ENCODE data around the gene BBS9.
"Not testable (repeated sequence)": the region's sequence is repeated elsewhere in the genome, so short reads cannot be mapped to it uniquely, and the experiment has no call there.

Gene BBS9

GRCh38 chr7:33201821-33202220, 72.5 kb downstream of the BBS9 start:
- no peak for TF ChIP-seq POLR2A (IDR thresholded peaks at IDR 0.05; ENCODE audit: low read depth, low read length)
- no peak for TF ChIP-seq TAF1 (IDR thresholded peaks at IDR 0.05; ENCODE audit: borderline replicate concordance, low read depth, low read length)
- TF ChIP-seq POLR2AphosphoS5 (IDR thresholded peaks at IDR 0.05; ENCODE audit: low read depth, low read length): no peak
- no peak for FAIRE-seq
- no peak for DNase-seq (ENCODE audit: insufficient read length)

- FAIRE-seq (no peak), DNase-seq (ENCODE audit: insufficient read length) (no peak)
- TF ChIP-seq TAF1 (IDR thresholded peaks at IDR 0.05; ENCODE audit: borderline replicate concordance, low read depth, low read length): no peak
- no peak for TF ChIP-seq POLR2AphosphoS5 (IDR thresholded peaks at IDR 0.05; ENCODE audit: low read depth, low read length)
- no peak for TF ChIP-seq POLR2A (IDR thresholded peaks at IDR 0.05; ENCODE audit: low read depth, low read length)
These were observed 81.6 kb downstream of the BBS9 start for GRCh38 chr7:33210958-33211357.

- DNase-seq (ENCODE audit: insufficient read length) (no peak), FAIRE-seq (no peak)
- TF ChIP-seq TAF1 (IDR thresholded peaks at IDR 0.05; ENCODE audit: borderline replicate concordance, low read depth, low read length): no peak
- no peak for TF ChIP-seq POLR2AphosphoS5 (IDR thresholded peaks at IDR 0.05; ENCODE audit: low read depth, low read length)
- no peak for TF ChIP-seq POLR2A (IDR thresholded peaks at IDR 0.05; ENCODE audit: low read depth, low read length)
These were observed 82.8 kb downstream of the BBS9 start for GRCh38 chr7:33212144-33212543.

- TF ChIP-seq TAF1 (IDR thresholded peaks at IDR 0.05; ENCODE audit: borderline replicate concordance, low read depth, low read length) (no peak), POLR2AphosphoS5 (IDR thresholded peaks at IDR 0.05; ENCODE audit: low read depth, low read length) (no peak), POLR2A (IDR thresholded peaks at IDR 0.05; ENCODE audit: low read depth, low read length) (no peak)
- no peak for DNase-seq (ENCODE audit: insufficient read length)
- no peak for FAIRE-seq
These were observed 86.6 kb downstream of the BBS9 start for GRCh38 chr7:33215992-33216391.

GRCh38 chr7:33217595-33217994, 88.2 kb downstream of the BBS9 start:
- TF ChIP-seq POLR2AphosphoS5 (IDR thresholded peaks at IDR 0.05; ENCODE audit: low read depth, low read length) (no peak), TAF1 (IDR thresholded peaks at IDR 0.05; ENCODE audit: borderline replicate concordance, low read depth, low read length) (no peak), POLR2A (IDR thresholded peaks at IDR 0.05; ENCODE audit: low read depth, low read length) (no peak)
- DNase-seq (ENCODE audit: insufficient read length) (no peak), FAIRE-seq (no peak)

- not testable (repeated sequence) for DNase-seq (ENCODE audit: insufficient read length); FAIRE-seq
These were observed 89.6 kb downstream of the BBS9 start for GRCh38 chr7:33218841-33219535.

- TF ChIP-seq POLR2A (IDR thresholded peaks at IDR 0.05; ENCODE audit: low read depth, low read length): no peak
- DNase-seq (ENCODE audit: insufficient read length) (no peak), FAIRE-seq (no peak)
These were observed 90.9 kb downstream of the BBS9 start for GRCh38 chr7:33220231-33220630.

GRCh38 chr7:33221390-33221789, 92.0 kb downstream of the BBS9 start:
- DNase-seq (ENCODE audit: insufficient read length) (no peak), FAIRE-seq (no peak)
- no peak for TF ChIP-seq TAF1 (IDR thresholded peaks at IDR 0.05; ENCODE audit: borderline replicate concordance, low read depth, low read length)
- no peak for TF ChIP-seq POLR2A (IDR thresholded peaks at IDR 0.05; ENCODE audit: low read depth, low read length)
- TF ChIP-seq POLR2AphosphoS5 (IDR thresholded peaks at IDR 0.05; ENCODE audit: low read depth, low read length): no peak

GRCh38 chr7:33232632-33233145, 103.3 kb downstream of the BBS9 start:
- no peak for DNase-seq (ENCODE audit: insufficient read length)
- FAIRE-seq: no peak
- TF ChIP-seq POLR2A (IDR thresholded peaks at IDR 0.05; ENCODE audit: low read depth, low read length) (no peak), TAF1 (IDR thresholded peaks at IDR 0.05; ENCODE audit: borderline replicate concordance, low read depth, low read length) (no peak), POLR2AphosphoS5 (IDR thresholded peaks at IDR 0.05; ENCODE audit: low read depth, low read length) (no peak)

- no peak for TF ChIP-seq TAF1 (IDR thresholded peaks at IDR 0.05; ENCODE audit: borderline replicate concordance, low read depth, low read length)
- TF ChIP-seq POLR2AphosphoS5 (IDR thresholded peaks at IDR 0.05; ENCODE audit: low read depth, low read length): no peak
- TF ChIP-seq POLR2A (IDR thresholded peaks at IDR 0.05; ENCODE audit: low read depth, low read length): no peak
- no peak for FAIRE-seq
- DNase-seq (ENCODE audit: insufficient read length): no peak
These were observed 104.3 kb downstream of the BBS9 start for GRCh38 chr7:33233659-33234058.

- FAIRE-seq (no peak), DNase-seq (ENCODE audit: insufficient read length) (no peak)
- TF ChIP-seq POLR2AphosphoS5 (IDR thresholded peaks at IDR 0.05; ENCODE audit: low read depth, low read length) (no peak), TAF1 (IDR thresholded peaks at IDR 0.05; ENCODE audit: borderline replicate concordance, low read depth, low read length) (no peak), POLR2A (IDR thresholded peaks at IDR 0.05; ENCODE audit: low read depth, low read length) (no peak)
These were observed 107.7 kb downstream of the BBS9 start for GRCh38 chr7:33237036-33237435.

GRCh38 chr7:33243319-33243881, 114.0 kb downstream of the BBS9 start:
- no peak for TF ChIP-seq POLR2AphosphoS5 (IDR thresholded peaks at IDR 0.05; ENCODE audit: low read depth, low read length)
- no peak for TF ChIP-seq TAF1 (IDR thresholded peaks at IDR 0.05; ENCODE audit: borderline replicate concordance, low read depth, low read length)
- TF ChIP-seq POLR2A (IDR thresholded peaks at IDR 0.05; ENCODE audit: low read depth, low read length): no peak
- DNase-seq (ENCODE audit: insufficient read length) (no peak), FAIRE-seq (no peak)

Data from GM12892 (cell line).